K562 (cell line): ENCODE results near the gene PATL1.

Experiments
- CTCF ChIP-seq, 3 experiments: IDR thresholded peaks in 2 of 3; conservative IDR thresholded peaks in 1 of 3; 2 replicates each; pipeline ENCODE4 v1.5.1; 2011 to 2012; ENCODE audit warnings: low read length in 3 of 3, mild to moderate bottlenecking in 3 of 3, control low read depth in 2 of 3, improper control_type of control experiment in 1 of 3, inconsistent platforms in 1 of 3, low read depth in 1 of 3, mixed read lengths in 1 of 3, moderate library complexity in 1 of 3; ENCODE audit not compliant: insufficient read depth in 2 of 3
- E2F6 ChIP-seq, 2 experiments: IDR thresholded peaks; 2 replicates each; pipeline ENCODE4 v1.6.1; 2011; ENCODE audit warnings: borderline replicate concordance in 1 of 2, control low read depth in 1 of 2, low read depth in 1 of 2, low read length in 1 of 2, mild to moderate bottlenecking in 1 of 2, mixed read lengths in 1 of 2, moderate library complexity in 1 of 2; ENCODE audit not compliant: insufficient read depth in 1 of 2, insufficient read length in 1 of 2, poor library complexity in 1 of 2, severe bottlenecking in 1 of 2; ENCODE audit errors: extremely low read depth in 1 of 2
- ELK1 ChIP-seq: sonication (generic); formaldehyde crosslinking; IDR thresholded peaks from 2 replicates; pipeline ENCODE4 v1.8.1; 2022; ENCODE audit warnings: missing genetic modification reagents
- MBD2 ChIP-seq: sonication (generic); IDR thresholded peaks from 2 replicates; pipeline ENCODE4 v1.6.1; 2016; ENCODE audit warnings: low read depth, borderline replicate concordance
- RAD21 ChIP-seq, 2 experiments: fragments of 250-450 bp in 1 of 2; fragments of 450-650 bp in 1 of 2; sonication (Bioruptor Pico) in 1 of 2; formaldehyde crosslinking in 1 of 2; IDR thresholded peaks in 1 of 2; conservative IDR thresholded peaks in 1 of 2; 2 replicates each; pipeline versions ENCODE4 v1.4.0 to v1.8.0; 2020 to 2022; ENCODE audit warnings: mild to moderate bottlenecking in 2 of 2, moderate library complexity in 1 of 2
- ZBTB33 ChIP-seq: sonication (generic); formaldehyde crosslinking; IDR thresholded peaks from 2 replicates; pipeline ENCODE4 v1.8.1; 2023; ENCODE audit warnings: mild to moderate bottlenecking, missing genetic modification reagents

GRCh38 chr11:59600234-59600633 lies 68.6 kb downstream of the PATL1 start:
- no peak for TF ChIP-seq ELK1 (CRISPR knock-in tag)
- TF ChIP-seq MBD2, result no peak
- TF ChIP-seq CTCF (IDR thresholded peaks at IDR 0.05 in 2 of 3, conservative IDR thresholded peaks at IDR 0.05 in 1 of 3; ENCODE audit: insufficient read depth in 2 of 3, low read depth in 1 of 3, low read length in 3 of 3), result no peak
- no peak for TF ChIP-seq E2F6 (IDR thresholded peaks at IDR 0.05; ENCODE audit: borderline replicate concordance in 1 of 2, extremely low read depth in 1 of 2, insufficient read depth in 1 of 2, insufficient read length in 1 of 2, low read depth in 1 of 2, low read length in 1 of 2, poor library complexity in 1 of 2, severe bottlenecking in 1 of 2)
- TF ChIP-seq RAD21 (CRISPR knock-in tag; conservative IDR thresholded peaks at IDR 0.05 in 1 of 2, IDR thresholded peaks at IDR 0.05 in 1 of 2), result no peak
- TF ChIP-seq ZBTB33 (CRISPR knock-in tag), result no peak
